ENCODE measurements around the gene CCZ1B. TPM values are rescaled to one million over a fixed set of nuclear protein-coding genes. Genes with fewer than 3 reads are reported as not detected.
"Not testable (repeated sequence)": the region's sequence is repeated elsewhere in the genome, so short reads cannot be mapped to it uniquely, and the experiment has no call there.

CCZ1B gene
- total and polyA plus RNA-seq, 2 donors (not counting 3 experiments of a cell fraction or from before 2014, with no cell fraction given), result 16.3 to 77.1 TPM

GRCh38 chr7:6843654-6844053, 17.6 kb upstream of the CCZ1B start:
- H3K9ac ChIP-seq (replicated peaks; ENCODE audit: extremely low read depth, insufficient read depth, low read length); intact Hi-C loops (cut with micrococcal nuclease); FAIRE-seq; POLR2A ChIA-PET; H3K27ac ChIP-seq (ENCODE audit: insufficient read depth, low read depth, low read length); H3K9me1 ChIP-seq (replicated peaks; ENCODE audit: control insufficient read depth, extremely low read depth, insufficient read depth, low read length); DNase-seq (ENCODE audit: low read depth, low spot score); CTCF ChIA-PET; H3K4me2 ChIP-seq (ENCODE audit: insufficient read depth, low read length); H3K36me3 ChIP-seq (ENCODE audit: control insufficient read depth in 2 of 2, extremely low read depth in 1 of 2, insufficient read depth in 2 of 2, low read length in 2 of 2); H3K9me3 ChIP-seq (replicated peaks; ENCODE audit: control insufficient read depth, insufficient read depth, low read length); BruUV-seq (replicated peaks); H3K79me2 ChIP-seq (ENCODE audit: control insufficient read depth, insufficient read depth, low read length); H2AFZ ChIP-seq (ENCODE audit: low read depth, low read length); H3K4me3 ChIP-seq (replicated peaks in 1 of 3; ENCODE audit: insufficient read depth in 1 of 3, low read depth in 1 of 3, low read length in 3 of 3); H4K20me1 ChIP-seq (replicated peaks; ENCODE audit: control insufficient read depth, extremely low read depth, insufficient read depth, low read length); H3K4me1 ChIP-seq (ENCODE audit: control insufficient read depth, extremely low read depth, insufficient read depth, low read length); H3K27me3 ChIP-seq (ENCODE audit: control insufficient read depth in 2 of 2, insufficient read depth in 2 of 2, low read length in 2 of 2); dilution Hi-C loops (cut with MboI; ENCODE audit: extremely low pct_ligation_motif_present, low sequenced_read_pairs): not testable (repeated sequence)

- H3K4me2 ChIP-seq (ENCODE audit: insufficient read depth, low read length); H3K9ac ChIP-seq (replicated peaks; ENCODE audit: extremely low read depth, insufficient read depth, low read length); dilution Hi-C loops (cut with MboI; ENCODE audit: extremely low pct_ligation_motif_present, low sequenced_read_pairs); H3K27me3 ChIP-seq (ENCODE audit: control insufficient read depth in 2 of 2, insufficient read depth in 2 of 2, low read length in 2 of 2); CTCF ChIA-PET; H3K79me2 ChIP-seq (ENCODE audit: control insufficient read depth, insufficient read depth, low read length); H3K9me1 ChIP-seq (replicated peaks; ENCODE audit: control insufficient read depth, extremely low read depth, insufficient read depth, low read length); H3K9me3 ChIP-seq (replicated peaks; ENCODE audit: control insufficient read depth, insufficient read depth, low read length); H3K4me1 ChIP-seq (ENCODE audit: control insufficient read depth, extremely low read depth, insufficient read depth, low read length); DNase-seq (ENCODE audit: low read depth, low spot score); H4K20me1 ChIP-seq (replicated peaks; ENCODE audit: control insufficient read depth, extremely low read depth, insufficient read depth, low read length); H3K4me3 ChIP-seq (replicated peaks in 1 of 3; ENCODE audit: insufficient read depth in 1 of 3, low read depth in 1 of 3, low read length in 3 of 3); H2AFZ ChIP-seq (ENCODE audit: low read depth, low read length); H3K36me3 ChIP-seq (ENCODE audit: control insufficient read depth in 2 of 2, extremely low read depth in 1 of 2, insufficient read depth in 2 of 2, low read length in 2 of 2); intact Hi-C loops (cut with micrococcal nuclease); BruUV-seq (replicated peaks); H3K27ac ChIP-seq (ENCODE audit: insufficient read depth, low read depth, low read length); POLR2A ChIA-PET; FAIRE-seq: not testable (repeated sequence)
These were observed 17.0 kb upstream of the CCZ1B start for GRCh38 chr7:6843092-6843491.

- BruUV-seq (replicated peaks); H3K4me1 ChIP-seq (ENCODE audit: control insufficient read depth, extremely low read depth, insufficient read depth, low read length); H3K4me2 ChIP-seq (ENCODE audit: insufficient read depth, low read length); intact Hi-C loops (cut with micrococcal nuclease); H3K9me1 ChIP-seq (replicated peaks; ENCODE audit: control insufficient read depth, extremely low read depth, insufficient read depth, low read length); H3K36me3 ChIP-seq (ENCODE audit: control insufficient read depth in 2 of 2, extremely low read depth in 1 of 2, insufficient read depth in 2 of 2, low read length in 2 of 2); H3K4me3 ChIP-seq (replicated peaks in 1 of 3; ENCODE audit: insufficient read depth in 1 of 3, low read depth in 1 of 3, low read length in 3 of 3); H2AFZ ChIP-seq (ENCODE audit: low read depth, low read length); H3K9me3 ChIP-seq (replicated peaks; ENCODE audit: control insufficient read depth, insufficient read depth, low read length); H3K9ac ChIP-seq (replicated peaks; ENCODE audit: extremely low read depth, insufficient read depth, low read length); FAIRE-seq; POLR2A ChIA-PET; H3K79me2 ChIP-seq (ENCODE audit: control insufficient read depth, insufficient read depth, low read length); dilution Hi-C loops (cut with MboI; ENCODE audit: extremely low pct_ligation_motif_present, low sequenced_read_pairs); CTCF ChIA-PET; DNase-seq (ENCODE audit: low read depth, low spot score); H4K20me1 ChIP-seq (replicated peaks; ENCODE audit: control insufficient read depth, extremely low read depth, insufficient read depth, low read length); H3K27me3 ChIP-seq (ENCODE audit: control insufficient read depth in 2 of 2, insufficient read depth in 2 of 2, low read length in 2 of 2); H3K27ac ChIP-seq (ENCODE audit: insufficient read depth, low read depth, low read length): not testable (repeated sequence)
These were observed 16.3 kb upstream of the CCZ1B start for GRCh38 chr7:6842278-6842921.

DNA sequence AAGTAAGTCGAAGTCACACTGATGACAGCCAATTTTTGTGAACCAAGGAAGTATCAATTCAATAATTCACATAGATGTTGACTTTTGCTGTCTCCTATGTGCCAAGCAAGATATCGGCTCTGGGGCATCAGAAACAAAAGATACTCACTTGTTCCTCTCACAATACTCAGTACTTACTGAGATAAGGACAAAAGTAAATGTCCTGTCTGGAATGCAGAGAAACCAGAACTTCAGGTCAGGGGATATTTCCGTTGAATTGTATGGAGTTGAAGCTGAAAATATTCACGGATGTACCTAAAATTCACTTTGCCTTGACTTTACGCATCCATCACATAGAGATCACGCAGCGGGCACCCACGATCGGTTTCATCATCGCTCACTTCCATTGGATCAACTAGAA, 11.0 kb upstream of the CCZ1B start:
- H2AFZ ChIP-seq (ENCODE audit: low read depth, low read length); H3K27ac ChIP-seq (ENCODE audit: insufficient read depth, low read depth, low read length); H3K79me2 ChIP-seq (ENCODE audit: control insufficient read depth, insufficient read depth, low read length); intact Hi-C loops (cut with micrococcal nuclease); FAIRE-seq; H3K9me1 ChIP-seq (replicated peaks; ENCODE audit: control insufficient read depth, extremely low read depth, insufficient read depth, low read length); H3K4me2 ChIP-seq (ENCODE audit: insufficient read depth, low read length); H3K27me3 ChIP-seq (ENCODE audit: control insufficient read depth in 2 of 2, insufficient read depth in 2 of 2, low read length in 2 of 2); H3K9me3 ChIP-seq (replicated peaks; ENCODE audit: control insufficient read depth, insufficient read depth, low read length); DNase-seq (ENCODE audit: low read depth, low spot score); POLR2A ChIA-PET; H3K9ac ChIP-seq (replicated peaks; ENCODE audit: extremely low read depth, insufficient read depth, low read length); H3K36me3 ChIP-seq (ENCODE audit: control insufficient read depth in 2 of 2, extremely low read depth in 1 of 2, insufficient read depth in 2 of 2, low read length in 2 of 2); BruUV-seq (replicated peaks); CTCF ChIA-PET; H3K4me3 ChIP-seq (replicated peaks in 1 of 3; ENCODE audit: insufficient read depth in 1 of 3, low read depth in 1 of 3, low read length in 3 of 3); H3K4me1 ChIP-seq (ENCODE audit: control insufficient read depth, extremely low read depth, insufficient read depth, low read length); dilution Hi-C loops (cut with MboI; ENCODE audit: extremely low pct_ligation_motif_present, low sequenced_read_pairs); H4K20me1 ChIP-seq (replicated peaks; ENCODE audit: control insufficient read depth, extremely low read depth, insufficient read depth, low read length): not testable (repeated sequence)
